ENCODE measurements around the gene DNTTIP2. TPM values are rescaled to one million over a fixed set of nuclear protein-coding genes. Genes with fewer than 3 reads are reported as not detected.
"Not testable (repeated sequence)": the region's sequence is repeated elsewhere in the genome, so short reads cannot be mapped to it uniquely, and the experiment has no call there.

The DNTTIP2 gene
- 85.4 and 89.9 TPM in 2 replicates for total RNA-seq

- Mint-ChIP-seq H3K4me3 (peak within 1 kb of the TSS; percentile 93), H3K9me3 (no peaks in the 10 kb centered on the region), H3K4me1 (peaks cover 33% of the 10 kb centered on the region), H3K27me3 (no peaks in the 10 kb centered on the region), H3K36me3 (ENCODE audit: low read depth) (peaks cover 40% of the 10 kb centered on the region), H3K27ac (peak within 1 kb of the TSS; percentile 97)
- intact Hi-C loops (cut with micrococcal nuclease): loop anchor here (1.0 to 10.0 kb wide), 4 partner anchors 30 to 694 kb away; partner anchors contain the start of genes CCDC18, DR1, GCLM and TMED5
- DNase-seq: peak; percentile 97
Observed at GRCh38 chr1:93878889-93879586, at the start of gene DNTTIP2. TSS of gene DNTTIP2 (minus strand) at chr1:93879206. CDS start at chr1:93879148, 58 bp downstream.

- intact Hi-C loops (cut with micrococcal nuclease): no loop called here
- H3K27ac Mint-ChIP-seq: no peak overlapping the region
- H3K4me3 Mint-ChIP-seq: no peak overlapping the region
- H3K4me1 Mint-ChIP-seq: peaks cover 3% of the 10 kb centered on the region
- DNase-seq: no peak
- H3K36me3 Mint-ChIP-seq (ENCODE audit: low read depth): no peaks in the 10 kb centered on the region
- H3K27me3 Mint-ChIP-seq: peaks cover 12% of the 10 kb centered on the region
- peaks cover 3% of the 10 kb centered on the region for H3K9me3 Mint-ChIP-seq
Observed at GRCh38 chr1:93925206-93925605, 46.2 kb upstream of the DNTTIP2 start.

GRCh38 chr1:93919780-93920179 lies 40.8 kb upstream of the DNTTIP2 start:
- intact Hi-C loops (cut with micrococcal nuclease): no loop called here
- H3K27ac Mint-ChIP-seq: no peak overlapping the region

GRCh38 chr1:93917302-93917701 lies 38.3 kb upstream of the DNTTIP2 start:
- no peak overlapping the region for H3K27ac Mint-ChIP-seq
- DNase-seq: peak; percentile 12
- no peaks in the 10 kb centered on the region for H3K36me3 Mint-ChIP-seq (ENCODE audit: low read depth)
- H3K27me3 Mint-ChIP-seq: peaks cover 24% of the 10 kb centered on the region
- intact Hi-C loops (cut with micrococcal nuclease): no loop called here
- H3K4me1 Mint-ChIP-seq: no peaks in the 10 kb centered on the region
- no peak overlapping the region for H3K4me3 Mint-ChIP-seq
- peaks cover 4% of the 10 kb centered on the region for H3K9me3 Mint-ChIP-seq

More at GRCh38 chr1:93919780-93920179, 40.8 kb upstream of the DNTTIP2 start:
- H3K4me1 Mint-ChIP-seq: no peaks in the 10 kb centered on the region
- no peaks in the 10 kb centered on the region for H3K9me3 Mint-ChIP-seq
- no peak overlapping the region for H3K4me3 Mint-ChIP-seq
- no peaks in the 10 kb centered on the region for H3K36me3 Mint-ChIP-seq (ENCODE audit: low read depth)
- no peak for DNase-seq
- H3K27me3 Mint-ChIP-seq: peaks cover 10% of the 10 kb centered on the region

- peak; percentile 41 for DNase-seq
- Mint-ChIP-seq H3K4me1 (peaks cover 22% of the 10 kb centered on the region), H3K27me3 (peaks cover 25% of the 10 kb centered on the region)
- H3K9me3 Mint-ChIP-seq; H3K36me3 Mint-ChIP-seq (ENCODE audit: low read depth); H3K4me3 Mint-ChIP-seq; H3K27ac Mint-ChIP-seq; intact Hi-C loops (cut with micrococcal nuclease): not testable (repeated sequence)
Observed at GRCh38 chr1:93910880-93911279, 31.9 kb upstream of the DNTTIP2 start.

GRCh38 chr1:93910305-93910704 lies 31.3 kb upstream of the DNTTIP2 start:
- peaks cover 9% of the 10 kb centered on the region for H3K9me3 Mint-ChIP-seq
- no peak for DNase-seq
- H3K4me3 Mint-ChIP-seq: peak overlapping the region; percentile 78
- H3K27me3 Mint-ChIP-seq: peaks cover 25% of the 10 kb centered on the region
- peak overlapping the region; percentile 81 for H3K27ac Mint-ChIP-seq
- H3K4me1 Mint-ChIP-seq: peaks cover 24% of the 10 kb centered on the region
- peaks cover 2% of the 10 kb centered on the region for H3K36me3 Mint-ChIP-seq (ENCODE audit: low read depth)
- intact Hi-C loops (cut with micrococcal nuclease): no loop called here

GRCh38 chr1:93909146-93910050 lies 30.4 kb upstream of the DNTTIP2 start, which contains the start of gene GCLM:
TSS of gene GCLM (minus strand) at chr1:93909430. CDS start at chr1:93909163, 267 bp downstream.
- intact Hi-C loops (cut with micrococcal nuclease): loop anchor here (1.0 to 10.0 kb wide), 4 partner anchors 30 to 1077 kb away; partner anchors contain the start of genes ABCD3, DNTTIP2 and RPL5
- peak; percentile 97 for DNase-seq
- Mint-ChIP-seq H3K36me3 (ENCODE audit: low read depth) (peaks cover 2% of the 10 kb centered on the region), H3K4me1 (peaks cover 29% of the 10 kb centered on the region), H3K27ac (peak within 1 kb of the TSS; percentile 93), H3K9me3 (peaks cover 9% of the 10 kb centered on the region), H3K4me3 (peak within 1 kb of the TSS; percentile 87), H3K27me3 (peaks cover 20% of the 10 kb centered on the region)

GRCh38 chr1:93908394-93909145 lies 29.6 kb upstream of the DNTTIP2 start:
- intact Hi-C loops (cut with micrococcal nuclease): loop anchor here (1.0 to 10.0 kb wide), 4 partner anchors 29 to 1076 kb away; partner anchors contain the start of genes ABCD3, DNTTIP2 and RPL5
- Mint-ChIP-seq H3K27ac (peak overlapping the region; percentile 93), H3K9me3 (peaks cover 7% of the 10 kb centered on the region), H3K27me3 (peaks cover 16% of the 10 kb centered on the region), H3K36me3 (ENCODE audit: low read depth) (peaks cover 6% of the 10 kb centered on the region), H3K4me1 (peaks cover 34% of the 10 kb centered on the region), H3K4me3 (peak overlapping the region; percentile 87)
- peak; percentile 86 for DNase-seq

GRCh38 chr1:93907718-93908117 lies 28.7 kb upstream of the DNTTIP2 start:
- peak overlapping the region; percentile 70 for H3K4me3 Mint-ChIP-seq
- peaks cover 4% of the 10 kb centered on the region for H3K9me3 Mint-ChIP-seq
- H3K27me3 Mint-ChIP-seq: peaks cover 8% of the 10 kb centered on the region
- peak; percentile 51 for DNase-seq
- peaks cover 34% of the 10 kb centered on the region for H3K4me1 Mint-ChIP-seq
- H3K27ac Mint-ChIP-seq: peak overlapping the region; percentile 30
- peaks cover 6% of the 10 kb centered on the region for H3K36me3 Mint-ChIP-seq (ENCODE audit: low read depth)
- intact Hi-C loops (cut with micrococcal nuclease): loop anchor here (2.0 to 10.0 kb wide), 2 partner anchors 507 to 1075 kb away; partner anchors contain the start of genes ABCD3 and RPL5

- H3K27ac Mint-ChIP-seq: no peak overlapping the region
- no peak for DNase-seq
- intact Hi-C loops (cut with micrococcal nuclease): loop anchor here (10.0 kb wide), 1 partner anchor 508 kb away; the partner anchor contains the start of gene ABCD3
- H3K9me3 Mint-ChIP-seq: peaks cover 4% of the 10 kb centered on the region
- H3K4me3 Mint-ChIP-seq: no peak overlapping the region
- peaks cover 6% of the 10 kb centered on the region for H3K36me3 Mint-ChIP-seq (ENCODE audit: low read depth)
- H3K27me3 Mint-ChIP-seq: no peaks in the 10 kb centered on the region
- H3K4me1 Mint-ChIP-seq: peaks cover 34% of the 10 kb centered on the region
Observed at GRCh38 chr1:93906480-93906879, 27.5 kb upstream of the DNTTIP2 start.

GRCh38 chr1:93905734-93906133 lies 26.7 kb upstream of the DNTTIP2 start:
- H3K4me3 Mint-ChIP-seq: no peak overlapping the region
- peaks cover 9% of the 10 kb centered on the region for H3K36me3 Mint-ChIP-seq (ENCODE audit: low read depth)
- peak; percentile 41 for DNase-seq
- H3K27ac Mint-ChIP-seq: no peak overlapping the region
- H3K4me1 Mint-ChIP-seq: peaks cover 37% of the 10 kb centered on the region
- peaks cover 4% of the 10 kb centered on the region for H3K9me3 Mint-ChIP-seq
- intact Hi-C loops (cut with micrococcal nuclease): loop anchor here (10.0 kb wide), 1 partner anchor 509 kb away; the partner anchor contains the start of gene ABCD3
- no peaks in the 10 kb centered on the region for H3K27me3 Mint-ChIP-seq

GRCh38 chr1:93905051-93905450 lies 26.0 kb upstream of the DNTTIP2 start:
- no peak overlapping the region for H3K4me3 Mint-ChIP-seq
- no peak overlapping the region for H3K27ac Mint-ChIP-seq
- peaks cover 36% of the 10 kb centered on the region for H3K4me1 Mint-ChIP-seq
- peaks cover 2% of the 10 kb centered on the region for H3K9me3 Mint-ChIP-seq
- no peaks in the 10 kb centered on the region for H3K27me3 Mint-ChIP-seq
- intact Hi-C loops (cut with micrococcal nuclease): loop anchor here (10.0 kb wide), 1 partner anchor 510 kb away; the partner anchor contains the start of gene ABCD3
- peaks cover 10% of the 10 kb centered on the region for H3K36me3 Mint-ChIP-seq (ENCODE audit: low read depth)
- peak; percentile 16 for DNase-seq

- H3K36me3 Mint-ChIP-seq (ENCODE audit: low read depth): peaks cover 15% of the 10 kb centered on the region
- peaks cover 32% of the 10 kb centered on the region for H3K4me1 Mint-ChIP-seq
- H3K9me3 Mint-ChIP-seq: no peaks in the 10 kb centered on the region
- H3K27ac Mint-ChIP-seq: no peak overlapping the region
- intact Hi-C loops (cut with micrococcal nuclease): loop anchor here (10.0 kb wide), 1 partner anchor 511 kb away; the partner anchor contains the start of gene ABCD3
- H3K27me3 Mint-ChIP-seq: no peaks in the 10 kb centered on the region
- DNase-seq: peak; percentile 55
- H3K4me3 Mint-ChIP-seq: peak overlapping the region; percentile 30
Observed at GRCh38 chr1:93904228-93904627, 25.2 kb upstream of the DNTTIP2 start.
